OCI-LY1 (cell line): ENCODE measurements around the gene DIP2C.

ENCODE experiments used
- H2AFZ ChIP-seq: fragments of 200-600 bp; sonication (generic), shearing (Covaris generic); 2 replicates; pipeline ENCODE4 v1.6.0; 2014; ENCODE audit warnings: antibody characterized with exemption, mild to moderate bottlenecking, low read length
- H3F3A ChIP-seq: fragments of 200-600 bp; sonication (generic), shearing (Covaris generic); 2 replicates; pipeline ENCODE4 v1.6.0; 2014; ENCODE audit warnings: mild to moderate bottlenecking, antibody characterized with exemption, low read length, moderate library complexity; ENCODE audit not compliant: insufficient read depth
- H3K27ac ChIP-seq: fragments of 200-600 bp; sonication (generic); 2 replicates; pipeline ENCODE4 v1.5.1; 2014; ENCODE audit warnings: low read length, mixed run types, mild to moderate bottlenecking, low read depth; ENCODE audit not compliant: poor library complexity, severe bottlenecking
- H3K27me3 ChIP-seq: fragments of 200-600 bp; sonication (generic); 2 replicates; pipeline ENCODE4 v1.6.0; 2014; ENCODE audit warnings: antibody characterized with exemption, mild to moderate bottlenecking, low read length, moderate library complexity; ENCODE audit not compliant: insufficient read depth
- H3K36me3 ChIP-seq: fragments of 200-600 bp; sonication (generic); 2 replicates; pipeline ENCODE4 v1.6.1; 2014; ENCODE audit warnings: mild to moderate bottlenecking, antibody characterized with exemption, low read length, moderate library complexity, mixed read lengths; ENCODE audit not compliant: insufficient read depth
- H3K4me1 ChIP-seq: fragments of 200-600 bp; sonication (generic); 2 replicates; pipeline ENCODE4 v1.5.1; 2014; ENCODE audit warnings: mild to moderate bottlenecking, low read length, moderate library complexity; ENCODE audit not compliant: insufficient read depth, severe bottlenecking
- H3K4me2 ChIP-seq: fragments of 200-600 bp; sonication (generic), shearing (Covaris generic); 2 replicates; pipeline ENCODE4 v1.6.1; 2014; ENCODE audit warnings: low read length
- H3K4me3 ChIP-seq: fragments of 200-600 bp; sonication (generic); 2 replicates; pipeline ENCODE4 v1.5.1; 2014; ENCODE audit warnings: low read length, low read depth, mild to moderate bottlenecking, mixed read lengths; ENCODE audit not compliant: poor library complexity, severe bottlenecking
- H3K79me2 ChIP-seq: fragments of 200-600 bp; shearing (Covaris generic); 2 replicates; pipeline ENCODE4 v1.6.1; 2016; ENCODE audit warnings: mixed run types, low read length, mixed read lengths; ENCODE audit not compliant: insufficient read depth
- H3K9ac ChIP-seq: fragments of 200-600 bp; sonication (generic), shearing (Covaris generic); 2 replicates; pipeline ENCODE4 v1.6.1; 2014; ENCODE audit warnings: mild to moderate bottlenecking, low read length, mixed read lengths
- H3K9me2 ChIP-seq: fragments of 200-600 bp; sonication (generic), shearing (Covaris generic); 2 replicates; pipeline ENCODE4 v1.6.1; 2014; ENCODE audit warnings: low read depth, mild to moderate bottlenecking, low read length, mixed read lengths
- H3K9me3 ChIP-seq: fragments of 200-600 bp; shearing (Covaris generic); 2 replicates; pipeline ENCODE4 v1.6.1; 2014; ENCODE audit warnings: low read length, mixed read lengths
- H4K20me1 ChIP-seq: fragments of 200-600 bp; sonication (generic), shearing (Covaris generic); 2 replicates; pipeline ENCODE4 v1.6.0; 2016; ENCODE audit warnings: mild to moderate bottlenecking, low read length; ENCODE audit not compliant: insufficient read depth
- CTCF ChIP-seq: fragments of 200-600 bp; sonication (generic), shearing (Covaris generic); IDR thresholded peaks from 2 replicates; pipeline ENCODE4 v1.5.1; 2017; ENCODE audit warnings: mild to moderate bottlenecking, antibody characterized with exemption, low read length, moderate library complexity, mixed read lengths
- EZH2 ChIP-seq: fragments of 200-600 bp; sonication (generic), shearing (Covaris generic); IDR thresholded peaks from 2 replicates; pipeline ENCODE4 v1.8.0; 2017; ENCODE audit warnings: borderline replicate concordance, mixed run types, mild to moderate bottlenecking, antibody characterized with exemption, low read length, moderate library complexity, mixed read lengths

The DIP2C gene

GRCh38 chr10:624312-624604, 65.2 kb downstream of the DIP2C start:
- TF ChIP-seq CTCF: no peak
- no peak for TF ChIP-seq EZH2
- no peaks in the 10 kb centered on the region for H4K20me1 ChIP-seq
- H3K9me2 ChIP-seq: no peaks in the 10 kb centered on the region
- H3K4me1 ChIP-seq: peaks cover 62% of the 10 kb centered on the region
- no peak overlapping the region for H2AFZ ChIP-seq
- no peak overlapping the region for H3K9ac ChIP-seq
- H3K36me3 ChIP-seq: no peaks in the 10 kb centered on the region; the same call in 1 of the 2 replicates
- no peaks in the 10 kb centered on the region for H3F3A ChIP-seq
- no peak overlapping the region for H3K27ac ChIP-seq
- no peak overlapping the region for H3K4me2 ChIP-seq
- no peaks in the 10 kb centered on the region; the same call in 1 of the 2 replicates for H3K27me3 ChIP-seq
- H3K79me2 ChIP-seq: no peaks in the 10 kb centered on the region
- no peaks in the 10 kb centered on the region for H3K9me3 ChIP-seq
- H3K4me3 ChIP-seq: no peak overlapping the region

- TF ChIP-seq EZH2 (no peak), CTCF (no peak)
- no peaks in the 10 kb centered on the region for H3K9me2 ChIP-seq
- H3K27ac ChIP-seq: no peak overlapping the region
- H2AFZ ChIP-seq: no peak overlapping the region
- peaks cover 62% of the 10 kb centered on the region for H3K4me1 ChIP-seq
- no peaks in the 10 kb centered on the region for H3F3A ChIP-seq
- no peak overlapping the region for H3K4me2 ChIP-seq
- H3K4me3 ChIP-seq: no peak overlapping the region
- no peaks in the 10 kb centered on the region; the same call in 1 of the 2 replicates for H3K27me3 ChIP-seq
- H3K9me3 ChIP-seq: no peaks in the 10 kb centered on the region
- H3K79me2 ChIP-seq: no peaks in the 10 kb centered on the region
- no peaks in the 10 kb centered on the region for H4K20me1 ChIP-seq
- H3K9ac ChIP-seq: no peak overlapping the region
- no peaks in the 10 kb centered on the region; the same call in 1 of the 2 replicates for H3K36me3 ChIP-seq
Measured at GRCh38 chr10:623477-624311, 65.8 kb downstream of the DIP2C start.

- no peaks in the 10 kb centered on the region for H3F3A ChIP-seq
- H3K4me1 ChIP-seq: peaks cover 62% of the 10 kb centered on the region
- H4K20me1 ChIP-seq: no peaks in the 10 kb centered on the region
- no peaks in the 10 kb centered on the region; the same call in 1 of the 2 replicates for H3K36me3 ChIP-seq
- H2AFZ ChIP-seq: no peak overlapping the region
- no peak overlapping the region for H3K9ac ChIP-seq
- H3K27ac ChIP-seq: no peak overlapping the region
- no peaks in the 10 kb centered on the region; the same call in 1 of the 2 replicates for H3K27me3 ChIP-seq
- H3K4me3 ChIP-seq: no peak overlapping the region
- no peaks in the 10 kb centered on the region for H3K9me2 ChIP-seq
- no peaks in the 10 kb centered on the region for H3K9me3 ChIP-seq
- H3K4me2 ChIP-seq: no peak overlapping the region
- H3K79me2 ChIP-seq: no peaks in the 10 kb centered on the region
- no peak for TF ChIP-seq EZH2
- no peak for TF ChIP-seq CTCF
Measured at GRCh38 chr10:623014-623413, 66.5 kb downstream of the DIP2C start.
